K562 (cell line): Measurements from ENCODE around the gene ACP1.

Experiments
- CTCF ChIP-seq, 3 experiments: IDR thresholded peaks in 2 of 3; conservative IDR thresholded peaks in 1 of 3; 2 replicates each; pipeline ENCODE4 v1.5.1; 2011 to 2012; ENCODE audit warnings: low read length in 3 of 3, mild to moderate bottlenecking in 3 of 3, control low read depth in 2 of 3, improper control_type of control experiment in 1 of 3, inconsistent platforms in 1 of 3, low read depth in 1 of 3, mixed read lengths in 1 of 3, moderate library complexity in 1 of 3; ENCODE audit not compliant: insufficient read depth in 2 of 3
- SAP30 ChIP-seq: fragments of 200-600 bp; sonication (generic); IDR thresholded peaks from 2 replicates; pipeline ENCODE4 v1.6.1; 2012; ENCODE audit warnings: borderline replicate concordance, low read depth, mild to moderate bottlenecking, moderate library complexity, low read length, control low read depth, inconsistent platforms; ENCODE audit not compliant: insufficient read depth, poor library complexity, severe bottlenecking

GRCh38 chr2:259789-260331 lies 4.9 kb upstream of the ACP1 start:
- TF ChIP-seq SAP30 (no peak), CTCF (IDR thresholded peaks at IDR 0.05 in 2 of 3, conservative IDR thresholded peaks at IDR 0.05 in 1 of 3; ENCODE audit: insufficient read depth in 2 of 3, low read depth in 1 of 3, low read length in 3 of 3) (no peak)
